Epithelial cell of esophagus (primary cell): ENCODE measurements around the gene CCNA2.
A peak's percentile ranks its signal among the peaks of the same experiment; 100 is the strongest.

Source experiments
- DNase-seq: peaks from one replicate; pipeline ENCODE4 v3.0.0; 2010; ENCODE audit warnings: low read depth
- H3K4me3 ChIP-seq: 2 replicates; pipeline ENCODE4 v1.5.1; 2011; ENCODE audit warnings: mild to moderate bottlenecking, low read length, control low read depth
- TF ChIP-seq, protein P1 (sequence below): IDR thresholded peaks from 2 replicates; pipeline ENCODE4 v1.5.1; 2011; ENCODE audit warnings: low read depth, mild to moderate bottlenecking, low read length, control low read depth, inconsistent platforms; ENCODE audit not compliant: insufficient read depth; ENCODE audit errors: missing control alignments

Gene CCNA2

DNA sequence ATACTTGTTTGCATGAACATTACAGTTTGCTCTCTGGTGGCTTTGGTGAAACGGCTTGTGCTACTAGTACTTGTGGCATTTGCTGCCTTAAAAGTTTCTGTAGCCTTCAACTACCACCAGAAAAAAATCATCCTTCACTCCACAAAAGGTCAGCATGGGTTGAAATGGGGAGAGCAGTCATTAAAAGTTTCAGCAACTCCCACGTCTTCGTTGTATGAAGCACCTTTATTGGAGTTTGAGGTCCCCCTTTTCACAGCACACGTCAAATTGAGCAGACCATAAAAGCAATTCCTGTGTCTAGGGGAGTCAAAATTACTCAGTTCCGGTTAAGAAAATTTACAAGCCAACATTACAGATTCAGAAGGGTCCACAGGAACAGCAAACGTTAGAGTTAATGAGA lies 23.0 kb upstream of the CCNA2 start:
- no peak for DNase-seq
- TF ChIP-seq, protein P1, sequence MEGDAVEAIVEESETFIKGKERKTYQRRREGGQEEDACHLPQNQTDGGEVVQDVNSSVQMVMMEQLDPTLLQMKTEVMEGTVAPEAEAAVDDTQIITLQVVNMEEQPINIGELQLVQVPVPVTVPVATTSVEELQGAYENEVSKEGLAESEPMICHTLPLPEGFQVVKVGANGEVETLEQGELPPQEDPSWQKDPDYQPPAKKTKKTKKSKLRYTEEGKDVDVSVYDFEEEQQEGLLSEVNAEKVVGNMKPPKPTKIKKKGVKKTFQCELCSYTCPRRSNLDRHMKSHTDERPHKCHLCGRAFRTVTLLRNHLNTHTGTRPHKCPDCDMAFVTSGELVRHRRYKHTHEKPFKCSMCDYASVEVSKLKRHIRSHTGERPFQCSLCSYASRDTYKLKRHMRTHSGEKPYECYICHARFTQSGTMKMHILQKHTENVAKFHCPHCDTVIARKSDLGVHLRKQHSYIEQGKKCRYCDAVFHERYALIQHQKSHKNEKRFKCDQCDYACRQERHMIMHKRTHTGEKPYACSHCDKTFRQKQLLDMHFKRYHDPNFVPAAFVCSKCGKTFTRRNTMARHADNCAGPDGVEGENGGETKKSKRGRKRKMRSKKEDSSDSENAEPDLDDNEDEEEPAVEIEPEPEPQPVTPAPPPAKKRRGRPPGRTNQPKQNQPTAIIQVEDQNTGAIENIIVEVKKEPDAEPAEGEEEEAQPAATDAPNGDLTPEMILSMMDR, result no peak
- H3K4me3 ChIP-seq, result no peak overlapping the region

DNA sequence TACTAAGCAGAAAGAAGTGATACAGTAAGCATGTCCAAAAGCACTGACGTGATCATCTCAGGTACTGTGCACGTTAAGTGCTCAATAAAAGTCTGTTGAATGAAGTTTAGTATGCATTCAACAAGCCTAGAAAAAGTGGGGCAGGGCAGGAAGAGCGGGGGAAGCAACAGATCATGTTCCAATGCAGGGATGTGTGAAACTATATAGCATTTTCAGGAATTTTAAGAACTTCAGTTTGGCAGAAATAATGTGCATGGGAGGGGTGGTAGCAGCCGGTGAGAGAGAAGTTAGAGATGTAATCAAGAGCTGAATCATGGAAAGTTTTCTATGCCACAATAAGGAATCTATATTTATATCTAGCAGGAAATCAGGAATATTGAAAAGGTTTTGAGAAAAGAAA lies 19.2 kb upstream of the CCNA2 start:
- TF ChIP-seq, protein P1, result no peak
- DNase-seq, result no peak

DNA sequence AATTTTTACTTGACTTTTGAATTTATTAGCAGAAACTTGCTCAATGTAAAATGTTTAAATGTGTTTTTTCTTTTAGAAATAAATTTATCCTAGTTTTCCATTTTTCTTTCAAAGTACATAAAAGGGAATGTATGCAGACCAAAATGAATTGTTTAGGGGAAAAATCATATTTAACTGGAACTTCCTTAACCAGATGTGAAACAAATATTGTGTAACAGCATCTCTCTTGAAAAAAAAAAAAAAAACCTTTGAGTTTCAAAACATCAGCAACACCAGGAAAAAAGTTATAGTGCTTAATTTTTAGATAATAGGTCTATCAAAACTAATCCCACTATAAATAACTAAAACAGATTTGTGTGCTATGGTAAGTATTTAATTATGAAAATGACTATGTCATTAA lies 14.5 kb upstream of the CCNA2 start:
- no peak overlapping the region for H3K4me3 ChIP-seq
- TF ChIP-seq, protein P1, result no peak
- DNase-seq, result no peak

More for the DNA sequence above, 19.2 kb upstream of the CCNA2 start:
- H3K4me3 ChIP-seq, result no peak overlapping the region

DNA sequence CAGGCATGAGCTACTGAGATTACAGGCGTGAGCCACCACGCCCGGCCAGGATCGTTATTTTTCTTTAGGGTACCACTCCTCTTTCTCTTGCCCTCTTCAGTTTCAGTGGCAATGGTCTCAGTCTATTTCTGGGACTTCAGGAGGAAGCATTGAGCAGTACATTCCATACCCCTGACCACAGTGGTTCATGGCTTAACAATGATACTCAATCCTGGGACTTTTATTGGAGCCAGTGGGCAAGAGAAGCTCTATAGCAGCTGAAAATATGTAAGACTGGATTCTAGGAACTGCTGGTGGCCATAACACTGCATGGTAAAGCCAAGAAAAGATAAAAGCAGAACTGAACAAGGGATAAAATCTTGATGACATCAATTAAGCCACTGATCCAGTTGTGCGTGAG lies 5.8 kb upstream of the CCNA2 start:
- TF ChIP-seq, protein P1, result no peak
- no peak for DNase-seq
- H3K4me3 ChIP-seq, result no peak overlapping the region

DNA sequence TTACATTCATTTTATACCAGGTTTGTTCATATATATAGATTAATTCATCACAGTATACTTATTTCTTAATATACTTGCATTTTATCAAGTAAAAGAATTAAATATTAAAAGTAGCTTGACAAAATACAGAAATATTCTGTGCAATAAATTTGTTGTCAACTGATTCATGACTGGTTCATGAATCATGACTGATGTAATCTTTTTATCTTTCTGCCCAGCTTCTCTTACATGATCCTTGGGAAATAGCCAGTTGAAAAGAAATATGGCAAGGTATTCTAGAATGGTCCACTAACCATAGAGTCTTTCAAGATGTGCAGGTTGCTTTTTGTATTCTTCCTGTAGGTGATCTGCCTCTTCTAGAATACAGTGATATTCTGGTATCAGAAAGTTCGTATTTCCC lies 4.2 kb upstream of the CCNA2 start:
- peak; percentile 72 for DNase-seq
- TF ChIP-seq, protein P1, result no peak
- H3K4me3 ChIP-seq, result no peak overlapping the region

DNA sequence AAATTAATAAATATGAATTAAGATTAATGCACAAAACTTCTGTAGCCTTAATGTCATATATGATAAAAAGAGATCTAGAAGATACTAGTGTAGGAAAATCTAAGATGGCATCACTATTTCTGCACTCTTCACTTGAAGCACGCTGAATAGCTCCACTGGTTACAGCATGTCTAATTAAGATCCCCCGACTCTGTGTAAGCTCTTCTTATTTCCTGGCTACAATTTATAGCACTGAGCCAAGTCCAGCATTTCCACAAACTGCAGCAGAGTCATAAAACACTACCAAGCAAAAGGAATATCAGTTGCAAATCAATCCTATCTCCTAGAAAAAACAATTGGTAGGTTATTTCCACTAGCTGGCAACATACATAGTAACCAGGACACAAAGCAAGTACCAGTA lies 1.3 kb upstream of the CCNA2 start:
- DNase-seq, result no peak
- H3K4me3 ChIP-seq, result no peak overlapping the region
- TF ChIP-seq, protein P1, result no peak

DNA sequence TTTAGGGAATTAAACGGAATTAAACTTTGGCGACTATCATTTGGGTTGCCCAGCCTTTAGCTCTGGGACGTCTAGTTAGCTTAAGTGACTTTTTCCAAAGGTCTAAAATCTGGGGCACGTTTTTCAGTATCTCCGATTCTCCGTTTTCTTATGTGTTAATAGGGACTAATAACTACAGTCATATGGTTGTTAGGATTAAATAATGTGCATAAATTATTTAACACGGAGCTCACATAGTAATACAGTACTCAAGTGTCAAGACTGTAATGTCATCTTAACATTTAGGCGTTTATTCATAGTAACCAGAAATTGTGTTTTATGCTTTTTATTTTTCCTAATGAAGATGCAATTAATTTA lies 466 bp upstream of the CCNA2 start:
- TF ChIP-seq, protein P1, result no peak
- DNase-seq, result no peak
- H3K4me3 ChIP-seq, result peak overlapping the region; percentile 80
